ENCODE data around the gene MAP3K2. TPM values are rescaled to one million over a fixed set of nuclear protein-coding genes. Genes with fewer than 3 reads are reported as not detected.
A peak's percentile ranks its signal among the peaks of the same experiment; 100 is the strongest.

The MAP3K2 gene, protein sequence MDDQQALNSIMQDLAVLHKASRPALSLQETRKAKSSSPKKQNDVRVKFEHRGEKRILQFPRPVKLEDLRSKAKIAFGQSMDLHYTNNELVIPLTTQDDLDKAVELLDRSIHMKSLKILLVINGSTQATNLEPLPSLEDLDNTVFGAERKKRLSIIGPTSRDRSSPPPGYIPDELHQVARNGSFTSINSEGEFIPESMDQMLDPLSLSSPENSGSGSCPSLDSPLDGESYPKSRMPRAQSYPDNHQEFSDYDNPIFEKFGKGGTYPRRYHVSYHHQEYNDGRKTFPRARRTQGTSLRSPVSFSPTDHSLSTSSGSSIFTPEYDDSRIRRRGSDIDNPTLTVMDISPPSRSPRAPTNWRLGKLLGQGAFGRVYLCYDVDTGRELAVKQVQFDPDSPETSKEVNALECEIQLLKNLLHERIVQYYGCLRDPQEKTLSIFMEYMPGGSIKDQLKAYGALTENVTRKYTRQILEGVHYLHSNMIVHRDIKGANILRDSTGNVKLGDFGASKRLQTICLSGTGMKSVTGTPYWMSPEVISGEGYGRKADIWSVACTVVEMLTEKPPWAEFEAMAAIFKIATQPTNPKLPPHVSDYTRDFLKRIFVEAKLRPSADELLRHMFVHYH
- total RNA-seq (2014; rRNA removed; shearing (Covaris generic)), result 24.5 and 26.4 TPM in 2 replicates
- 11.9 and 13.1 TPM in 2 replicates for polyA plus RNA-seq (2015; cell fraction: cytosol; rRNA removed)
- polyA plus RNA-seq (2015; cell fraction: nucleus; rRNA removed), result 16.1 and 19.1 TPM in 2 replicates

DNA sequence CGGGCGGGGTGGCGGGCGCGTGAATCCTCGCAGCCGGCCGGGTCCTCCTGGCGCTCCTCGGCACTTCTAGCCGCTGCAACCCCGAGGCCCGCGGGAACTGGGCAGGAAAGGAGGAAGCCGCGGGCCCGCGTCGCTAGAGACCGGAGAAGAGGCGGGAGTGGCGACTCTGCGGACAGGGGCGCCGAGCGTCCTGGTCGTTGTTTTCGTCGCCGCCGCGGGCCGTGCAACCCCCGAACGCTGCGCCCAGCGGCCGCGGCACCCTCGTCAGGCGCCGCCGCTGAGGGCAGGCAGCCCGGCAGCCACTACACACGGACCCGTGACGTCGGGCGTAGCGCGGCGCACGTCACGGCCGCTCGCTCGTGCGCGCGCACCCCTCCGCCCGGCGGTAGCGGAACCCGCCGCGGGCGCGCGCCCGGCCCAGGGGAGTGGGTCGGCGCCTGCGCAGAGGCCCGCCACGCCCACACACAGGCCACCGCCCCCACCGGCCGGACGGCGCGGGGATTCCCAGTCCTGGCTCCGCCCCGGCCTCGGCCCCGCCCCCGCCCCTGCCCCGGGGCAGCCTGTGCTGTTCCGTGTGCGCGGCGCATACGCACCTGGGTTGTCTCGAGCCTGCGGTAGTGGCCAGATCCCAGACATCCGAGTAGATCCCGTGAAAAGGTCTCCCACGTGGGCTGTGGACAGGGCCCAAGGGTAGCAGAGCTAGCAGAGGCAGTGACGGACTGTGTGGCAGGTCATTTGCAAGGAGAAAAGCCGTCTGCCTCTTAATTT, at the start of gene MAP3K2:
TSS of gene MAP3K2 (minus strand) at position 321 of the 768 bp plus-strand sequence. CDS start 44,846 bp downstream, outside the sequence.
- DNase-seq (ENCODE audit: low read depth, low spot score), result peak; percentile 85
- in situ Hi-C loops (cut with HindIII; ENCODE audit: low pct_unique_long_range_greater_than_20kb, low sequenced_read_pairs), result no loop called here

DNA sequence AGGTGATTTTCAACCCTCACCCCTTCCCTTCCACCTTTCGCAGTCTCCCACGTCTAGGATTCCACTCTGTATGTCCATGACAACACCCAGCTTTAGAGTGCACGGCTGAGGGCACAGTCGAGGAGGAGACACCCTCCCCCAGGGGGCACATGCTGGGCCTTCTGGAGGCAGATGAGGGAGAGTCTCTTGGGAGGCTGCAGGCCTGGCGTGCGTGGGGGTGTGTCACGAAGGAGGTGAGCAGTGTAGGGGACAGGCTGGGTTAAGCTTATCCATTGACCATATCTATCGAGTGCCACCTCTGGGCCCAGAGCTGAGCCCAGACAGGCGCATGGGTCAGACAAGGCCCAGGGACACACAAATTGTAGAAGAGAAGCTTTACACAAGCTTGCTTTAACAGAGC, 49.3 kb upstream of the MAP3K2 start:
- in situ Hi-C loops (cut with HindIII; ENCODE audit: low pct_unique_long_range_greater_than_20kb, low sequenced_read_pairs), result no loop called here
- DNase-seq (ENCODE audit: low read depth, low spot score), result no peak

DNA sequence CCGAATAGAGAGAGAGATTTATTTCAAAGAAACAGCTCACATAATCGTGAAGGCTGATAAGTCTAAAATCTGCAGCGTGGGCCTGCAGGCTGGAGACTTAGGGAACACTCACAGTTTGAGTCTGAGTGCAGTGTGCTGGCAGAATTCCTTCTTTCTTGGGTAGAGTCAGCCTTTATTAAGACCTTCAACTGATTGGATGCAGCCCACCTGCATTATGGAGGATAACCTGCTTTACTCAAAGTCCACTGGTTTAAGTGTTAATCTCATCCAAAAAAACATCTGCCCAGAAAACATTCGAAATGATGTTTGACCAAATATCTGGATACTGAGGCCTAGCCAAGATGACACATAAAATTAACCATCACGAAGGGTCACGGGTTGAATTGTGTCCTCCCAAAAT, 46.7 kb upstream of the MAP3K2 start:
- in situ Hi-C loops (cut with HindIII; ENCODE audit: low pct_unique_long_range_greater_than_20kb, low sequenced_read_pairs), result no loop called here

DNA sequence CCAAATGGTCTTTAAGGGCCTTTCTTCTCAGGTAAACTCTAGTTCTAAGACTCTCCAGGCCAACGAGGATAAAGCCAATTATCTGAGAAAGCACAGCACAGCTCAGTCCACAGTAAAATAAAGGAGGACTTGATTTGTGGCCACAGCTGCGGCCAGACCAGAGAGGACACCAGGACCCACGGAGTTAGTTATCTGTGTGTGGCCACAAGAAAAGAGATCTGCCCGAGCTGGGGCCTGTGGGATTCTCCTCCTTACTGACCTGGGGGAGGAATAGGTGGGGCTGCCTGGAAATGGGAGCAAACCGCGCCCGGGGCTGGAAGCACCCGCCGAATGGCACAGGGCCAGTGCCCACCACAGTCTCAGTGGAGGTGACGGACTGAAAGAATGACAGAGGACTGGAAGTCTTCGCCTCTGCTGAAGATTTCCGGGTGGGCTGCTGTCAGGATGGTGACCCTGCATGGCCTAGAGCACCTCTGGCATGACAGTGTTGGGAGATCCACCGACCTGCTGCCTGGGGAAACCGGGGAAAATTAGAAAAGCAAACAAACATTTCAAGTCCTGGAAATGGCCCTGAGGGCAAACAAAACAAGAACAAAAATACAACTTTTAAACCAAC, 43.7 kb upstream of the MAP3K2 start:
- in situ Hi-C loops (cut with HindIII; ENCODE audit: low pct_unique_long_range_greater_than_20kb, low sequenced_read_pairs), result no loop called here
- DNase-seq (ENCODE audit: low read depth, low spot score), result no peak

More for the DNA sequence above, 46.7 kb upstream of the MAP3K2 start:
- DNase-seq (ENCODE audit: low read depth, low spot score), result no peak

DNA sequence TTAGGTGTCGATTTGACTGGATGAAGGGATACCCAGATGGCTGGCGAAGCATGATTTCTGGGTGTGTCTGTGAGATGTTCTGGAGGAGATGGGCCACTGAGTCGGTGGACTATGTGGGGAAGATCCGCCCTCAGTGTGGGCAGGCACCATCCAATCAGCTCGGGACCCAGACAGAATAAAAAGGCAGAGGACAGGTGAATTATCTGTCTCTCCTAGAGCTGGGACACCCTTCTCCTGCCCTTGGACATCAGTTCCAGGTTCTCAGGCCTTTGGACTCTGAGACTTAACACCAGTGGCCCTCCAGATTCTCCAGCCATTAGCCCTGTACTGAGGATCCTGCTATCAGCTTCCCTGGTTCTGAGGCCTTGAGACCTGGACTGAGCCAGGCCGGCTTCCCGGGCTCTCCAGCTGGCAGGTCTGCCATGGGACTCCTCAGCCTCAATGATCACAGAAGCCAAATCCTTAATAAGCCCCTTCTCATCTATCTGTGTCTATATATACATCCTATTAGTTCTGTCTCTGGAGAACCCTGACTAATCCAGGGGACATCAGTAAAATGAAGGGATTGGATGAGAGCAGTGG, 42.2 kb upstream of the MAP3K2 start:
- DNase-seq (ENCODE audit: low read depth, low spot score), result no peak
- in situ Hi-C loops (cut with HindIII; ENCODE audit: low pct_unique_long_range_greater_than_20kb, low sequenced_read_pairs), result no loop called here

DNA sequence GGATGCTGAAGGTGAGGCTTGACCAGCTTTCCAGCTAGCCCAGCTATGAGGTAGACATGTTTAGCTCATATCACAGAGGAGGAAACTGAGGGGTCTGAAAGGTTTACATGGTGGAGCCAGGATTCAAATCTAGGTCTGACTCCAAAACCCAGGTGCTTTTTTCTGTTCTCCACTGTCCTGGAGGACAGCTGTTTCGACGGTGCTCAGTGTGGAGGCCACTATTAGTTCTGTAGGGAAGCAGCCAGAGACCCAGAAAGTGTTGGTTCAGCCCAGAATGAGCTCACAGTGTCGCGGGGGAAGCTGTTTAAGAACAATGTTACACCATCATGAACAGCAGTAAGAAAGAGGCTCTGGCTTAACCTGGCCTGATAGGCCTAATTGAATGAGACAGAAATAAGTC, 41.5 kb upstream of the MAP3K2 start:
- no peak for DNase-seq (ENCODE audit: low read depth, low spot score)
- in situ Hi-C loops (cut with HindIII; ENCODE audit: low pct_unique_long_range_greater_than_20kb, low sequenced_read_pairs), result no loop called here

DNA sequence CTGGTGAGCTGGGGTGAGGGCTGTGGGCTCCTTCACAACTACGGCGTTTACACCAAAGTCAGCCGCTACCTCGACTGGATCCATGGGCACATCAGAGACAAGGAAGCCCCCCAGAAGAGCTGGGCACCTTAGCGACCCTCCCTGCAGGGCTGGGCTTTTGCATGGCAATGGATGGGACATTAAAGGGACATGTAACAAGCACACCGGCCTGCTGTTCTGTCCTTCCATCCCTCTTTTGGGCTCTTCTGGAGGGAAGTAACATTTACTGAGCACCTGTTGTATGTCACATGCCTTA, 41.0 kb upstream of the MAP3K2 start:
- in situ Hi-C loops (cut with HindIII; ENCODE audit: low pct_unique_long_range_greater_than_20kb, low sequenced_read_pairs), result no loop called here
- no peak for DNase-seq (ENCODE audit: low read depth, low spot score)

DNA sequence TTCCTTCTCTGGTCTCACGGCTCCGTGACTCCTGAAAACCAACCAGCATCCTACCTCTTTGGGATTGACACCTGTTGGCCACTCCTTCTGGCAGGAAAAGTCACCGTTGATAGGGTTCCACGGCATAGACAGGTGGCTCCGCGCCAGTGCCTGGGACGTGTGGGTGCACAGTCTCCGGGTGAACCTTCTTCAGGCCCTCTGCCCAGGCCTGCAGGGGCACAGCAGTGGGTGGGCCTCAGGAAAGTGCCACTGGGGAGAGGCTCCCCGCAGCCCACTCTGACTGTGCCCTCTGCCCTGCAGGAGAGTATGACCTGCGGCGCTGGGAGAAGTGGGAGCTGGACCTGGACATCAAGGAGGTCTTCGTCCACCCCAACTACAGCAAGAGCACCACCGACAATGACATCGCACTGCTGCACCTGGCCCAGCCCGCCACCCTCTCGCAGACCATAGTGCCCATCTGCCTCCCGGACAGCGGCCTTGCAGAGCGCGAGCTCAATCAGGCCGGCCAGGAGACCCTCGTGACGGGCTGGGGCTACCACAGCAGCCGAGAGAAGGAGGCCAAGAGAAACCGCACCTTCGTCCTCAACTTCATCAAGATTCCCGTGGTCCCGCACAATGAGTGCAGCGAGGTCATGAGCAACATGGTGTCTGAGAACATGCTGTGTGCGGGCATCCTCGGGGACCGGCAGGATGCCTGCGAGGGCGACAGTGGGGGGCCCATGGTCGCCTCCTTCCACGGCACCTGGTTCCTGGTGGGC, 40.5 kb upstream of the MAP3K2 start:
- no peak for DNase-seq (ENCODE audit: low read depth, low spot score)
- in situ Hi-C loops (cut with HindIII; ENCODE audit: low pct_unique_long_range_greater_than_20kb, low sequenced_read_pairs), result no loop called here

DNA sequence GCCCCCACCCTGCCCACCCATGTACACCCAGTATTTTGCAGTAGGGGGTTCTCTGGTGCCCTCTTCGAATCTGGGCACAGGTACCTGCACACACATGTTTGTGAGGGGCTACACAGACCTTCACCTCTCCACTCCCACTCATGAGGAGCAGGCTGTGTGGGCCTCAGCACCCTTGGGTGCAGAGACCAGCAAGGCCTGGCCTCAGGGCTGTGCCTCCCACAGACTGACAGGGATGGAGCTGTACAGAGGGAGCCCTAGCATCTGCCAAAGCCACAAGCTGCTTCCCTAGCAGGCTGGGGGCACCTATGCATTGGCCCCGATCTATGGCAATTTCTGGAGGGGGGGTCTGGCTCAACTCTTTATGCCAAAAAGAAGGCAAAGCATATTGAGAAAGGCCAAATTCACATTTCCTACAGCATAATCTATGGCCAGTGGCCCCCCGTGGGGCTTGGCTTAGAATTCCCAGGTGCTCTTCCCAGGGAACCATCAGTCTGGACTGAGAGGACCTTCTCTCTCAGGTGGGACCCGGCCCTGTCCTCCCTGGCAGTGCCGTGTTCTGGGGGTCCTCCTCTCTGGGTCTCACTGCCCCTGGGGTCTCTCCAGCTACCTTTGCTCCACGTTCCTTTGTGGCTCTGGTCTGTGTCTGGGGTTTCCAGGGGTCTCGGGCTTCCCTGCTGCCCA, 39.7 kb upstream of the MAP3K2 start:
- no peak for DNase-seq (ENCODE audit: low read depth, low spot score)
- in situ Hi-C loops (cut with HindIII; ENCODE audit: low pct_unique_long_range_greater_than_20kb, low sequenced_read_pairs), result no loop called here

DNA sequence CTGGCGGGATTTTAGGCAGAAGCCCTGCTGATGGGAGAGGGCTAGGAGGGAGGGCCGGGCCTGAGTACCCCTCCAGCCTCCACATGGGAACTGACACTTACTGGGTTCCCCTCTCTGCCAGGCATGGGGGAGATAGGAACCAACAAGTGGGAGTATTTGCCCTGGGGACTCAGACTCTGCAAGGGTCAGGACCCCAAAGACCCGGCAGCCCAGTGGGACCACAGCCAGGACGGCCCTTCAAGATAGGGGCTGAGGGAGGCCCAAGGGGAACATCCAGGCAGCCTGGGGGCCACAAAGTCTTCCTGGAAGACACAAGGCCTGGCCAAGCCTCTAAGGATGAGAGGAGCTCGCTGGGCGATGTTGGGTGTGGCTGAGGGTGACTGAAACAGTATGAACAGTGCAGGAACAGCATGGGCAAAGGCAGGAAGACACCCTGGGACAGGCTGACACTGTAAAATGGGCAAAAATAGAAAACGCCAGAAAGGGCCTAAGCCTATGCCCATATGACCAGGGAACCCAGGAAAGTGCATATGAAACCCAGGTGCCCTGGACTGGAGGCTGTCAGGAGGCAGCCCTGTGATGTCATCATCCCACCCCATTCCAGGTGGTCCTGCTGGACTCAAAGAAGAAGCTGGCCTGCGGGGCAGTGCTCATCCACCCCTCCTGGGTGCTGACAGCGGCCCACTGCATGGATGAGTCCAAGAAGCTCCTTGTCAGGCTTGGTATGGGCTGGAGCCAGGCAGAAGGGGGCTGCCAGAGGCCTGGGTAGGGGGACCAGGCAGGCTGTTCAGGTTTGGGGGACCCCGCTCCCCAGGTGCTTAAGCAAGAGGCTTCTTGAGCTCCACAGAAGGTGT, 39.0 kb upstream of the MAP3K2 start:
- in situ Hi-C loops (cut with HindIII; ENCODE audit: low pct_unique_long_range_greater_than_20kb, low sequenced_read_pairs), result no loop called here
- no peak for DNase-seq (ENCODE audit: low read depth, low spot score)

DNA sequence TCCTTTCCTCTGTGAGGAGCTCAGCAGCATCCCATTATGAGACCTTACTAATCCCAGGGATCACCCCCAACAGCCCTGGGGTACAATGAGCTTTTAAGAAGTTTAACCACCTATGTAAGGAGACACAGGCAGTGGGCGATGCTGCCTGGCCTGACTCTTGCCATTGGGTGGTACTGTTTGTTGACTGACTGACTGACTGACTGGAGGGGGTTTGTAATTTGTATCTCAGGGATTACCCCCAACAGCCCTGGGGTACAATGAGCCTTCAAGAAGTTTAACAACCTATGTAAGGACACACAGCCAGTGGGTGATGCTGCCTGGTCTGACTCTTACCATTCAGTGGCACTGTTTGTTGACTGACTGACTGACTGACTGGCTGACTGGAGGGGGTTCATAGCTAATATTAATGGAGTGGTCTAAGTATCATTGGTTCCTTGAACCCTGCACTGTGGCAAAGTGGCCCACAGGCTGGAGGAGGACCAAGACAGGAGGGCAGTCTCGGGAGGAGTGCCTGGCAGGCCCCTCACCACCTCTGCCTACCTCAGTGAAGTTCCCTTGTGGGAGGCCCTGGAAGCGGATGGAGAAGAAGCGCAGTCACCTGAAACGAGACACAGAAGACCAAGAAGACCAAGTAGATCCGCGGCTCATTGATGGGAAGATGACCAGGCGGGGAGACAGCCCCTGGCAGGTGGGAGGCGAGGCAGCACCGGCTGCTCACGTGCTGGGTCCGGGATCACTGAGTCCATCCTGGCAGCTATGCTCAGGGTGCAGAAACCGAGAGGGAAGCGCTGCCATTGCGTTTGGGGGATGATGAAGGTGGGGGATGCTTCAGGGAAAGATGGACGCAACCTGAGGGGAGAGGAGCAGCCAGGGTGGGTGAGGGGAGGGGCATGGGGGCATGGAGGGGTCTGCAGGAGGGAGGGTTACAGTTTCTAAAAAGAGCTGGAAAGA, 38.0 kb upstream of the MAP3K2 start:
- in situ Hi-C loops (cut with HindIII; ENCODE audit: low pct_unique_long_range_greater_than_20kb, low sequenced_read_pairs), result no loop called here
- no peak for DNase-seq (ENCODE audit: low read depth, low spot score)

DNA sequence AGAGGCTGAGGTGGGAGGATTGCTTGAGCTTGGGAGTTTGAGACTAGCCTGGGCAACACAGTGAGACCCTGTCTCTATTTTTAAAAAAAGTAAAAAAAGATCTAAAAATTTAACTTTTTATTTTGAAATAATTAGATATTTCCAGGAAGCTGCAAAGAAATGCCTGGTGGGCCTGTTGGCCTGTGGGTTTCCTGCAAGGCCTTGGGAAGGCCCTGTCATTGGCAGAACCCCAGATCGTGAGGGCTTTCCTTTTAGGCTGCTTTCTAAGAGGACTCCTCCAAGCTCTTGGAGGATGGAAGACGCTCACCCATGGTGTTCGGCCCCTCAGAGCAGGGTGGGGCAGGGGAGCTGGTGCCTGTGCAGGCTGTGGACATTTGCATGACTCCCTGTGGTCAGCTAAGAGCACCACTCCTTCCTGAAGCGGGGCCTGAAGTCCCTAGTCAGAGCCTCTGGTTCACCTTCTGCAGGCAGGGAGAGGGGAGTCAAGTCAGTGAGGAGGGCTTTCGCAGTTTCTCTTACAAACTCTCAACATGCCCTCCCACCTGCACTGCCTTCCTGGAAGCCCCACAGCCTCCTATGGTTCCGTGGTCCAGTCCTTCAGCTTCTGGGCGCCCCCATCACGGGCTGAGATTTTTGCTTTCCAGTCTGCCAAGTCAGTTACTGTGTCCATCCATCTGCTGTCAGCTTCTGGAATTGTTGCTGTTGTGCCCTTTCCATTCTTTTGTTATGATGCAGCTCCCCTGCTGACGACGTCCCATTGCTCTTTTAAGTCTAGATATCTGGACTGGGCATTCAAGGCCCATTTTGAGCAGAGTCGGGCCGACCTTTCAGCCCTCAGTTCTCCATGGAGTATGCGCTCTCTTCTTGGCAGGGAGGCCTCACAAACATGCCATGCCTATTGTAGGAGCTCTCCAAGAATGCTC, 37.1 kb upstream of the MAP3K2 start:
- in situ Hi-C loops (cut with HindIII; ENCODE audit: low pct_unique_long_range_greater_than_20kb, low sequenced_read_pairs), result no loop called here
- DNase-seq (ENCODE audit: low read depth, low spot score), result no peak

DNA sequence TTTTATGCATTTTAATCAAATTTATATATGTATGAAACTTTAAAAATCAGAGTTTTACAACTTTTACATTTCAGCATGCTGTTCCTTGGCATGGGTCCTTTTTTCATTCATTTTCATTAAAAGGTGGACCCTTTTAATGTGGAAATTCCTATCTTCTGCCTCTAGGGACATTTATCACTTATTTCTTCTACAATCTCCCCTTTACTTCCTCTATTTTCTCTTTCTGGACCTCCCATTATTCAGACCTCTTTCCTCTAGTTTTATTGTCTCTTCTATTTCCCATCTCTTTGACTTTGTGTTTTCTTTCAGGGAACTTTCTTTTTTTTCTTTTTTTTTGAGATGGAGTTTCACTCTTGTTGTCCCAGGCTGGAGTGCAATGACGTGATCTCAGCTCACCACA, 36.1 kb upstream of the MAP3K2 start:
- DNase-seq (ENCODE audit: low read depth, low spot score), result no peak
- in situ Hi-C loops (cut with HindIII; ENCODE audit: low pct_unique_long_range_greater_than_20kb, low sequenced_read_pairs), result no loop called here

DNA sequence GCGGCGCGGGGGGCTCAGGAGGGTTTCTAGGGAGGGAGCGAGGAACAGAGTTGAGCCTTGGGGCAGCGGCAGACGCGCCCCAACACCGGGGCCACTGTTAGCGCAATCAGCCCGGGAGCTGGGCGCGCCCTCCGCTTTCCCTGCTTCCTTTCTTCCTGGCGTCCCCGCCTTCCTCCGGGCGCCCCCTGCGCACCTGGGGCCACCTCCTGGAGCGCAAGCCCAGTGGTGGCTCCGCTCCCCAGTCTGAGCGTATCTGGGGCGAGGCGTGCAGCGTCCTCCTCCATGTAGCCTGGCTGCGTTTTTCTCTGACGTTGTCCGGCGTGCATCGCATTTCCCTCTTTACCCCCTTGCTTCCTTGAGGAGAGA, 35.7 kb upstream of the MAP3K2 start:
- DNase-seq (ENCODE audit: low read depth, low spot score), result no peak
- in situ Hi-C loops (cut with HindIII; ENCODE audit: low pct_unique_long_range_greater_than_20kb, low sequenced_read_pairs), result no loop called here
